BLaER1 treated with 17β-estradiol and CSF1 and Interleukin-3, amounts not matched to agents 10 nM and 100 nM (cell line): ENCODE data around the gene GON4L.
"Not testable (repeated sequence)": the region's sequence is repeated elsewhere in the genome, so short reads cannot be mapped to it uniquely, and the experiment has no call there.

Experiments used
- H3K27ac ChIP-seq, 11 experiments: shearing (Covaris generic); formaldehyde crosslinking; 2 replicates each; pipeline ENCODE4 v1.8.1; 2022
- H3K27me3 ChIP-seq, 11 experiments: shearing (Covaris generic); formaldehyde crosslinking; 2 replicates each; pipeline ENCODE4 v1.8.1; 2022
- H3K36me3 ChIP-seq, 11 experiments: shearing (Covaris generic); formaldehyde crosslinking; 2 replicates each; pipeline ENCODE4 v1.8.1; 2022
- H3K4me1 ChIP-seq, 10 experiments: shearing (Covaris generic); formaldehyde crosslinking; 2 replicates each; pipeline ENCODE4 v1.8.1; 2022
- H3K4me2 ChIP-seq, 11 experiments: shearing (Covaris generic); formaldehyde crosslinking; 2 replicates each; pipeline ENCODE4 v1.8.1; 2022
- H3K4me3 ChIP-seq, 10 experiments: shearing (Covaris generic); formaldehyde crosslinking; 2 replicates each; pipeline ENCODE4 v1.8.1; 2022
- H3K9ac ChIP-seq, 11 experiments: shearing (Covaris generic); formaldehyde crosslinking; 2 replicates each; pipeline ENCODE4 v1.8.1; 2022
- H3K9me3 ChIP-seq, 11 experiments: shearing (Covaris generic); formaldehyde crosslinking; replicated peaks in 1 of 11; 2 replicates each; pipeline ENCODE4 v1.8.1; 2022
- H4K20me1 ChIP-seq, 11 experiments: shearing (Covaris generic); formaldehyde crosslinking; 2 replicates each; pipeline ENCODE4 v1.8.1; 2022
- Cebpa-rat ChIP-seq, 11 experiments: shearing (Covaris generic); IDR thresholded peaks; 2 replicates each; pipeline ENCODE4 v1.8.1; 2022

Gene GON4L

DNA sequence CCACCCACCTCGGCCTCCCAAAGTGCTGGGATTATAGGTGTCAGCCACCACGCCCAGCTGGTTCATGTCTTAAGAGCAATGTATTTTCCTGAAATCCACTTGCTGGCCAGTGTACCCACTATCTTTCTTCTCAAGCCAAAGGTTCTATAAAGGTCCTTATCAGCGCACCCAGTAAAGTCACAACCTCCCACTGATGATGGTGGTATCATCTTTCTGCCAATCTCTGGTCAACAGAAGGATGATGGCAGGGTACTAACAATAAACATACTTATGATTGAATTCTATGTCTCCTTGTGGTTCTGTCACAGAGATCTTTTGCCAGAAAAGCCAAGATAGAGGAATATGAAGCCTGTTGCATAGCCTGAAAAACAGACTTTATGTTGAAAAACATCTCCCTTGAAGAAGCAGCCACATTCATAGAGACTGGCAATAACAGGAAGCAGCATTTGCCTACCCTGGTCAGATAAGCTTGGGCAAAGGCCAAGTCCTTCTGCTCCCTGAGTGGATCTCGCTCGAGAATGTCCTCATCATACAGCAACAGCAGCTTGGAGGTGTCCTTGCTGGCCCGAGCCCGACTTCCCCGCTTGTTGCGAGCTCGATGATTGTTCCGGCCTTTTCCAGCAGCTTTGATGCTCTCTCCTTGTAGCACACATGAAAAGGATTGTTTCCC lies 95.1 kb downstream of the GON4L start:
- no peak overlapping the region for H3K4me2 ChIP-seq
- H3K4me1 ChIP-seq: peaks cover 21 to 51% (median 37%) of the 10 kb centered on the region in 10 experiments
- H3K36me3 ChIP-seq: peaks cover 83 to 95% (median 89%) of the 10 kb centered on the region in 11 experiments
- no peak overlapping the region for H3K27ac ChIP-seq
- no peaks in the 10 kb centered on the region for H3K27me3 ChIP-seq
- no peak overlapping the region for H3K9ac ChIP-seq
- H3K4me3 ChIP-seq: no peak overlapping the region
- no peaks in the 10 kb centered on the region for H3K9me3 ChIP-seq
- peaks cover 0 to 44% (median 37%) of the 10 kb centered on the region in 11 experiments; a peak in 16 of 22 replicates for H4K20me1 ChIP-seq
- TF ChIP-seq Cebpa-rat (IDR thresholded peaks at IDR 0.05): no peak

DNA sequence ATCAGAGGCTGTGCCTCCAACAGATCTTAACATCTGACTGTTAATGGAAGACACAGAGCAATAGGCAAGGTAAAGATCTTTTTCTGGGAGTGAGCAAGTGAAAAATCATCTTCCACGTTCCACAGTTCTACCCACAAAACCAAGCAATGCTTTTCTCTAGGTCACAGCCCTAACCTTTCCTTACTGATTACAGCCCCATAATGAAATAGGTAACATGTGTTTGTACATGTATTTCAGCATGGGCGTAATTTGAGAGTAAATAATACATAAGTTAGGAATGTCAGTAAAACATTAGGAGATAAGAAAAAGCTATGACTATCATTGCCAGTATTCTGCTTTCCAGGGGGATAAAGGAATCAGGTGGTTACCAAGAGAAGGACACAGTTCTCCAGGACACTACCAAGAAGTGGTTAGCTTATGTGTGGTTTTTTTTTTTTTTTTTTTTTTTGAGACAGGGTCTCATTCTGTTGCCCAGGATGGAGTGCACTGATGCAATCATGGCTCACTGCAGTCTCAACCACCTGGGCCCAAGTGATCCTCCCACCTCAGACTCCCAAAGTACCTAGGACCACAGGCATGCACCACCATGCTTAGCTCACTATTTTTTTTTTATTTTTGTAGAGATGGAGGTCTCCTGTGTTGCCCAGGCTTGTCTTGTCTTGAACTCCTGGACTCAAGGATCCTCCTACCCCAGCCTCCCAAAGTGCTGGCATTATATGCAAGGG lies 96.1 kb downstream of the GON4L start:
- peaks cover 12 to 41% (median 28%) of the 10 kb centered on the region in 10 experiments for H3K4me1 ChIP-seq
- no peaks in the 10 kb centered on the region for H3K9me3 ChIP-seq
- H3K4me3 ChIP-seq: no peak overlapping the region
- H3K9ac ChIP-seq: no peak overlapping the region
- H3K27me3 ChIP-seq: no peaks in the 10 kb centered on the region
- H3K4me2 ChIP-seq: no peak overlapping the region
- peaks cover 85 to 95% (median 89%) of the 10 kb centered on the region in 11 experiments for H3K36me3 ChIP-seq
- peaks cover 0 to 34% (median 27%) of the 10 kb centered on the region in 11 experiments; a peak in 16 of 22 replicates for H4K20me1 ChIP-seq
- no peak for TF ChIP-seq Cebpa-rat (IDR thresholded peaks at IDR 0.05)
- no peak overlapping the region for H3K27ac ChIP-seq

DNA sequence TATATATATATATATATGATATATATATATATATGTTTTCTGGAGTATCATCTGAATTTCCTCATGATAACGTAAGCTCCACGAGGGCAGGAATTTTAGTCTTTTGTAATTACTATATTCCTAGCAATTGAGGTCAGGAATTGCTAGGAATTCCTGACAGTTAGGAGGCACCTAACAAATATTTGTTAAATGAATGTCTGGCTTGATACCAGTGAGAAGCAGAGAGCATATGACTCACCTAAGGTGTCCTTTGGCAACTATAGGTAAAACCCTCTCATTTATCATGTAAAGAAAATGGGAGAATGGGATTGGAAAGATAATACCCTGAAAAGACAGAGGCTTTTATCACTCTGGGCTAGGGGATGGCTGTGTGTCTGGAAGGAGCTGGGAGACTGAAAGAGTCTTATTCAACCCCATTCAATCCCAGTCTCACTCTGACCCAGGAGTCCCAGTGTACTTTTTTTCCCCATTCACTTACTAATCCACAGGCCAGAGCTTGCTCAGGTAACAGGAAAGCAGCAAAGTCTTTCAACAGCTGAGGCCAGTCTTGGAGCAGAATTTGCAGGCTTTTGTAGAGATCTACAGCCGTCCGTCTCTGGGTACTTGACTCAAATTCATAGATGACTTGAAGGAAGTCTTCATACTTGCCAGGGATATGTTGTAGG lies 96.9 kb downstream of the GON4L start:
- peaks cover 3 to 33% (median 20%) of the 10 kb centered on the region in 10 experiments for H3K4me1 ChIP-seq
- H3K9ac ChIP-seq: no peak overlapping the region
- no peak overlapping the region for H3K27ac ChIP-seq
- no peaks in the 10 kb centered on the region for H3K9me3 ChIP-seq
- no peak for TF ChIP-seq Cebpa-rat (IDR thresholded peaks at IDR 0.05)
- no peak overlapping the region for H3K4me3 ChIP-seq
- H3K27me3 ChIP-seq: no peaks in the 10 kb centered on the region
- peaks cover 91 to 96% (median 93%) of the 10 kb centered on the region in 11 experiments for H3K36me3 ChIP-seq
- H3K4me2 ChIP-seq: no peak overlapping the region
- H4K20me1 ChIP-seq: peaks cover 0 to 26% (median 20%) of the 10 kb centered on the region in 11 experiments; a peak in 16 of 22 replicates

DNA sequence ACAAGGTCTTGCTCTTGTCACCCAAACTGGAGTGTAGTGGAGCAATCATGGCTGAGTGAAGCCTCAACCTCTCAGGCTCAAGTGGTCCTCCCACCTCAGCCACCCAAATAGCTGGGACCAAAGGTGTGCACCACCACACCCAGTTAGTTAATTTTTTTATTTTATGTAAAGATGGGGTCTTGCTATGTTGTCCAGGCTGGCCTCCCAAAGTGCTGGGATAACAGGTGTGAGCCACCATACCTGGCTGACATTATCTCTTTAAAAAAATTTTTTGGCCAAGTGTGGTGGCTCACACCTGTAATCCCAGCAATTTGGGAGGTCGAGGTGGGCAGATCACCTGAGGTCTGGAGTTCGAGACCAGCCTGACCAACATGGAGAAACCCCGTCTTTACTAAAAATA lies 98.0 kb downstream of the GON4L start:
- Histone ChIP-seq H4K20me1 (peaks cover 0 to 15% (median 10%) of the 10 kb centered on the region in 11 experiments; a peak in 12 of 22 replicates), H3K4me1 (peaks cover 0 to 22% (median 9%) of the 10 kb centered on the region in 10 experiments; a peak in 14 of 20 replicates), H3K36me3 (peaks cover 91 to 96% (median 94%) of the 10 kb centered on the region in 11 experiments)
- not testable (repeated sequence) for H3K4me2 ChIP-seq, H3K4me3 ChIP-seq, H3K27ac ChIP-seq, H3K9me3 ChIP-seq, H3K27me3 ChIP-seq, H3K9ac ChIP-seq

DNA sequence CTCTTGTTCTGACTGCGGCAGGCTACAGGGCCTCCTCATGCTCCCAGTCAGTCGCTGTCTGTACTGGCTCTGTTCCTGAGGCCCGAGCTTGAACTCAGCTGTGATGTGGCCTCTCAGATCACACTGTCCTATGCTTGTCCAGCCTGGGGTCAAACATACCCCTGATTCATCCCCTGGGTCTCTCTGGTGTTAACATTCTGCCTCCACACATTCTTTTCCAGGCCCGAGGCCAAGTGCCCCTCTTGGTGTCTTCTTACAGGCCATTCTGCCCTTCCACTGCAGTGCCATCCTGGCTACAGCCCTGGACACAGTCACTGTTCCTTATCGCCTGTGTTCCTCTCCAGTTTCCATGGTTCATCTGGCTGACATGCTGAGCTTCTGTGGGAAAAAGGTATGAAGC lies 108.9 kb downstream of the GON4L start:
- H3K36me3 ChIP-seq: peaks cover 37 to 47% (median 42%) of the 10 kb centered on the region in 11 experiments
- H3K4me1 ChIP-seq: peaks cover 7 to 11% (median 9%) of the 10 kb centered on the region in 10 experiments
- H3K9ac ChIP-seq, H3K4me2 ChIP-seq, H3K27ac ChIP-seq, H3K27me3 ChIP-seq, H4K20me1 ChIP-seq, H3K9me3 ChIP-seq, H3K4me3 ChIP-seq: not testable (repeated sequence)

DNA sequence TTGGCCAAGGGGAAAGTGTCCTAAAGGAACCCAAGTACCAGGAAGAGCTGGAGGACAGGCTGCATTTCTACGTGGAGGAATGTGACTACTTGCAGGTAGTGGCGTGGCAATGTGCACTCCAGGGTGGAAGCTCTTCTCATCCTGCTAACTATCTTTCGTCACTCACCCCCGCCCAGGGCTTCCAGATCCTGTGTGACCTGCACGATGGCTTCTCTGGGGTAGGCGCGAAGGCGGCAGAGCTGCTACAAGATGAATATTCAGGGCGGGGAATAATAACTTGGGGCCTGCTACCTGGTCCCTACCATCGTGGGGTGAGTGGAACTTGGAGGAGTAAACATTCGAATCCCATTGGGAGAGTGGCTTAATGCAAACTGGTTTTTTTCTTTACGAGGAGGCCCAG lies 109.4 kb downstream of the GON4L start:
- not testable (repeated sequence) for H3K27me3 ChIP-seq, H3K9me3 ChIP-seq, H3K27ac ChIP-seq, H3K4me2 ChIP-seq, H3K4me3 ChIP-seq, H3K9ac ChIP-seq, H4K20me1 ChIP-seq
- H3K4me1 ChIP-seq: peaks cover 7 to 11% (median 9%) of the 10 kb centered on the region in 10 experiments
- H3K36me3 ChIP-seq: peaks cover 32 to 42% (median 37%) of the 10 kb centered on the region in 11 experiments

DNA sequence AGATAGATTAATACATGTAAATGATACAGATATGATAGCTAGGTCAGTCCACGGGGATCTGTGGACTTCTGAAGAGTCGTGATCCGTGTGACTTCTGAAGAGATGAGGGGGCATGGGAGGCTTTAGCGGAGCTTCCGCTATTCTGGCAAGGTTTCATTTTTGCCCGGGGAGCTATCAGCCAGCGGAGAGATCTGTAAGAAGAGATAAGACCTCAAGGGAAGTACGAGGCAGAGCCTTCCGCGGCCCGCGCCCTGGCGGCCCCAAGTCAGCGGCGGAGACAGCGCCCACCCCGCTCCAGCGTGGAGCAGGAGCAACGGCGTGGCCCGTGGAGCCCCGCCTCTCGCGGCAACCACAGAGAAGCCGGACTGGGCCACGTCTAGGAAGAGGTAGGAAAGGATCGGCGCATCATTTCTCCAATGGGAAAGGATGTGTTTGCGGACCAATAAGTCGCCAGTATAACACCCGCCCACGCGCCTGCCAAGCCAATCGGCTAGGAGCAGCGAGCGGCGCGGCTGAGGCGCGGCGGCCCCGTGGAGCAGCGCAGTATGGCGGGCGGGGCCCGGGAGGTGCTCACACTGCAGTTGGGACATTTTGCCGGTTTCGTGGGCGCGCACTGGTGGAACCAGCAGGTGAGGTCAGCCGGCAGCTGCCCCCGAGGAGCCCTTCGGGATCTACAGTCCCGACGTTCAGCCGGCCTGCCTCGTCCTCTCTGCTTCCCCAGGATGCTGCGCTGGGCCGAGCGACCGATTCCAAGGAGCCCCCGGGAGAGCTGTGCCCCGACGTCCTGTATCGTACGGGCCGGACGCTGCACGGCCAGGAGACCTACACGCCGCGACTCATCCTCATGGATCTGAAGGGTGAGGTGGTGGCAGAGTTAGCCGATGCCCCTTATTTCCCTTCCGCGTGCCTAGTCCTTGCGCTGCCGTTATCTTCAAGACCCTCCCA lies 111.5 kb downstream of the GON4L start:
- Histone ChIP-seq H3K36me3 (peaks cover 15 to 29% (median 24%) of the 10 kb centered on the region in 11 experiments; a peak in 21 of 22 replicates), H3K4me3 (peak overlapping the region; percentile 59 to 70 (median 63)), H3K9ac (peak overlapping the region; percentile 69 to 80 (median 77)), H3K4me2 (peak overlapping the region; percentile 76 to 94 (median 83)), H3K4me1 (peaks cover 7 to 11% (median 9%) of the 10 kb centered on the region in 10 experiments), H3K27ac (peak overlapping the region; percentile 29 to 79 (median 74); a peak in 21 of 22 replicates)
- not testable (repeated sequence) for H4K20me1 ChIP-seq, H3K9me3 ChIP-seq, H3K27me3 ChIP-seq

DNA sequence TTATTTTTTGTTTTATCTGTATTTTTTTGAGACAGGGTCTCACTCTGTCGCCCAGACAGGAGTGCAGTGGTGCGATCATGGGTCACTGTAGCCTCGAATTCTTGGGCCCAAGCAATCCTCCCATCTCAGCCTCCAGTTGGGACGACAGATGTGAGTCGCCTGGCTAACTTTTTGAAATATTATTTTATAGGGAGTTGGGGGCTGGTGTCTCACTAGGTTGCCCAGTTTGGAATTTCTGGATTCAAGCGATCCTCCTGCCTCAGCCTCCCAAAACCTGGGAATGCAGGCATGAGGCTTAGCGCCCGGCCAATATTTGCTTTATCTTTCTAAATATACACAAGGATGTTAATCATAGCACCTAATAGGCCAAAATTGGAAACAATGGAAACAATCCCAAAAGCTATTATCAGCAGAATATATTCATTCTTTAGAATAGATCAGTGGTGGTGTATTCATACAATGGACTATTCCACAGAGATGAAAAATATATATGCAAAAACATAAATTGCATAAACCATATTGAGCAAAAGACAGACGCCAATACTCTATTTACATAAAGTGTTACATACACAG lies 112.2 kb downstream of the GON4L start:
- H4K20me1 ChIP-seq: peaks cover 0 to 6% (median 0%) of the 10 kb centered on the region in 11 experiments; a peak in 3 of 22 replicates
- no peak for TF ChIP-seq Cebpa-rat (IDR thresholded peaks at IDR 0.05)
- peak overlapping the region; percentile 59 to 70 (median 63) for H3K4me3 ChIP-seq
- H3K9me3 ChIP-seq: no peaks in the 10 kb centered on the region
- H3K36me3 ChIP-seq: peaks cover 15 to 34% (median 26%) of the 10 kb centered on the region in 11 experiments
- no peaks in the 10 kb centered on the region for H3K27me3 ChIP-seq
- H3K4me1 ChIP-seq: peaks cover 7 to 11% (median 9%) of the 10 kb centered on the region in 10 experiments
- peak overlapping the region; percentile 29 to 79 (median 74); a peak in 21 of 22 replicates for H3K27ac ChIP-seq
- peak overlapping the region; percentile 69 to 80 (median 77) for H3K9ac ChIP-seq
- peak overlapping the region; percentile 76 to 94 (median 83) for H3K4me2 ChIP-seq
